ENCODE results near the gene BEX1. TPM values are rescaled to one million over a fixed set of nuclear protein-coding genes. Genes with fewer than 3 reads are reported as not detected.

The BEX1 gene
- total and polyA plus RNA-seq, 9 of the 15 experiments (the other 6 are each of a cell fraction or from before 2014, with no cell fraction given), result not detected

DNA sequence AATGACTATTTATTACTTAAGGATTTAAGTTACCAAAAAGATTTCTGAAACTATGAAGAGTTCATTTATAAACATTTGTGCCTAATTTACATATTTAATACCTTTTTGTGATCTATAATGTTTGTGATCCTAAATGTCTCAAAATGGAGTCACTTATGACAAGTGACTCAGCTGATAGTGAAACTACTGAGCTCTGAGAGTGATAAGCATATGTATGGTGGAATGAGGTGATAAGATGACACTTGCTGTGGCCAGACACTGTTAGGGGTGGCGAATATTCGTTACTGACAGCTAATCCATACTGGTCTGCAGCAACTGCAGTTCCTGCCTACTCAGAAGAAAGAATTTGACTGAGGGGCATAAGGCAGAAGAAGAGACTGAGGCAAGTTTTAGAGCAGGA is 34.5 kb upstream of the BEX1 start (continued):
- TF ChIP-seq EP300 (IDR thresholded peaks at IDR 0.05; ENCODE audit: low read length) (peak; percentile 72; the same call in 1 of the 2 replicates), IFI16 (CRISPR knock-in tag; IDR thresholded peaks at IDR 0.05) (peak; percentile 98), KHSRP (IDR thresholded peaks at IDR 0.05) (no peak), MEIS2 (IDR thresholded peaks at IDR 0.05; ENCODE audit: partially characterized antibody) (peak; percentile 48), ZNF586 (CRISPR knock-in tag; conservative IDR thresholded peaks at IDR 0.05) (peak; percentile 78; the same call in 1 of the 2 replicates), FOXA3 (CRISPR knock-in tag; conservative IDR thresholded peaks at IDR 0.05 in 1 of 2, IDR thresholded peaks at IDR 0.05 in 1 of 2) (peak in 1 of 2 experiments; percentile 60; a peak in 2 of 4 replicates), NUFIP1 (IDR thresholded peaks at IDR 0.05; ENCODE audit: partially characterized antibody) (peak; percentile 81), LCOR (CRISPR knock-in tag; IDR thresholded peaks at IDR 0.05) (no peak), HDAC8 (tag; IDR thresholded peaks at IDR 0.05) (peak; percentile 96), PTTG1 (tag; IDR thresholded peaks at IDR 0.05; ENCODE audit: low read depth) (peak; percentile 98), POLR2H (tag; IDR thresholded peaks at IDR 0.05; ENCODE audit: low read depth) (peak; percentile 70; the same call in 1 of the 2 replicates)
- TF ChIP-seq, protein P1, sequence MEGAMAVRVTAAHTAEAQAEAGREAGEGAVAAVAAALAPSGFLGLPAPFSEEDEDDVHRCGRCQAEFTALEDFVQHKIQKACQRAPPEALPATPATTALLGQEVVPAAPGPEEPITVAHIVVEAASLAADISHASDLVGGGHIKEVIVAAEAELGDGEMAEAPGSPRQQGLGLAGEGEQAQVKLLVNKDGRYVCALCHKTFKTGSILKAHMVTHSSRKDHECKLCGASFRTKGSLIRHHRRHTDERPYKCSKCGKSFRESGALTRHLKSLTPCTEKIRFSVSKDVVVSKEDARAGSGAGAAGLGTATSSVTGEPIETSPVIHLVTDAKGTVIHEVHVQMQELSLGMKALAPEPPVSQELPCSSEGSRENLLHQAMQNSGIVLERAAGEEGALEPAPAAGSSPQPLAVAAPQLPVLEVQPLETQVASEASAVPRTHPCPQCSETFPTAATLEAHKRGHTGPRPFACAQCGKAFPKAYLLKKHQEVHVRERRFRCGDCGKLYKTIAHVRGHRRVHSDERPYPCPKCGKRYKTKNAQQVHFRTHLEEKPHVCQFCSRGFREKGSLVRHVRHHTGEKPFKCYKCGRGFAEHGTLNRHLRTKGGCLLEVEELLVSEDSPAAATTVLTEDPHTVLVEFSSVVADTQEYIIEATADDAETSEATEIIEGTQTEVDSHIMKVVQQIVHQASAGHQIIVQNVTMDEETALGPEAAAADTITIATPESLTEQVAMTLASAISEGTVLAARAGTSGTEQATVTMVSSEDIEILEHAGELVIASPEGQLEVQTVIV (CRISPR knock-in tag; IDR thresholded peaks at IDR 0.05; ENCODE audit: borderline replicate concordance), result peak; percentile 31; the same call in 1 of the 2 replicates
- TF ChIP-seq, protein P2, sequence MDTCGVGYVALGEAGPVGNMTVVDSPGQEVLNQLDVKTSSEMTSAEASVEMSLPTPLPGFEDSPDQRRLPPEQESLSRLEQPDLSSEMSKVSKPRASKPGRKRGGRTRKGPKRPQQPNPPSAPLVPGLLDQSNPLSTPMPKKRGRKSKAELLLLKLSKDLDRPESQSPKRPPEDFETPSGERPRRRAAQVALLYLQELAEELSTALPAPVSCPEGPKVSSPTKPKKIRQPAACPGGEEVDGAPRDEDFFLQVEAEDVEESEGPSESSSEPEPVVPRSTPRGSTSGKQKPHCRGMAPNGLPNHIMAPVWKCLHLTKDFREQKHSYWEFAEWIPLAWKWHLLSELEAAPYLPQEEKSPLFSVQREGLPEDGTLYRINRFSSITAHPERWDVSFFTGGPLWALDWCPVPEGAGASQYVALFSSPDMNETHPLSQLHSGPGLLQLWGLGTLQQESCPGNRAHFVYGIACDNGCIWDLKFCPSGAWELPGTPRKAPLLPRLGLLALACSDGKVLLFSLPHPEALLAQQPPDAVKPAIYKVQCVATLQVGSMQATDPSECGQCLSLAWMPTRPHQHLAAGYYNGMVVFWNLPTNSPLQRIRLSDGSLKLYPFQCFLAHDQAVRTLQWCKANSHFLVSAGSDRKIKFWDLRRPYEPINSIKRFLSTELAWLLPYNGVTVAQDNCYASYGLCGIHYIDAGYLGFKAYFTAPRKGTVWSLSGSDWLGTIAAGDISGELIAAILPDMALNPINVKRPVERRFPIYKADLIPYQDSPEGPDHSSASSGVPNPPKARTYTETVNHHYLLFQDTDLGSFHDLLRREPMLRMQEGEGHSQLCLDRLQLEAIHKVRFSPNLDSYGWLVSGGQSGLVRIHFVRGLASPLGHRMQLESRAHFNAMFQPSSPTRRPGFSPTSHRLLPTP (IDR thresholded peaks at IDR 0.05; ENCODE audit: borderline replicate concordance, extremely low read depth, insufficient read length), result no peak
- TF ChIP-seq, protein P3, sequence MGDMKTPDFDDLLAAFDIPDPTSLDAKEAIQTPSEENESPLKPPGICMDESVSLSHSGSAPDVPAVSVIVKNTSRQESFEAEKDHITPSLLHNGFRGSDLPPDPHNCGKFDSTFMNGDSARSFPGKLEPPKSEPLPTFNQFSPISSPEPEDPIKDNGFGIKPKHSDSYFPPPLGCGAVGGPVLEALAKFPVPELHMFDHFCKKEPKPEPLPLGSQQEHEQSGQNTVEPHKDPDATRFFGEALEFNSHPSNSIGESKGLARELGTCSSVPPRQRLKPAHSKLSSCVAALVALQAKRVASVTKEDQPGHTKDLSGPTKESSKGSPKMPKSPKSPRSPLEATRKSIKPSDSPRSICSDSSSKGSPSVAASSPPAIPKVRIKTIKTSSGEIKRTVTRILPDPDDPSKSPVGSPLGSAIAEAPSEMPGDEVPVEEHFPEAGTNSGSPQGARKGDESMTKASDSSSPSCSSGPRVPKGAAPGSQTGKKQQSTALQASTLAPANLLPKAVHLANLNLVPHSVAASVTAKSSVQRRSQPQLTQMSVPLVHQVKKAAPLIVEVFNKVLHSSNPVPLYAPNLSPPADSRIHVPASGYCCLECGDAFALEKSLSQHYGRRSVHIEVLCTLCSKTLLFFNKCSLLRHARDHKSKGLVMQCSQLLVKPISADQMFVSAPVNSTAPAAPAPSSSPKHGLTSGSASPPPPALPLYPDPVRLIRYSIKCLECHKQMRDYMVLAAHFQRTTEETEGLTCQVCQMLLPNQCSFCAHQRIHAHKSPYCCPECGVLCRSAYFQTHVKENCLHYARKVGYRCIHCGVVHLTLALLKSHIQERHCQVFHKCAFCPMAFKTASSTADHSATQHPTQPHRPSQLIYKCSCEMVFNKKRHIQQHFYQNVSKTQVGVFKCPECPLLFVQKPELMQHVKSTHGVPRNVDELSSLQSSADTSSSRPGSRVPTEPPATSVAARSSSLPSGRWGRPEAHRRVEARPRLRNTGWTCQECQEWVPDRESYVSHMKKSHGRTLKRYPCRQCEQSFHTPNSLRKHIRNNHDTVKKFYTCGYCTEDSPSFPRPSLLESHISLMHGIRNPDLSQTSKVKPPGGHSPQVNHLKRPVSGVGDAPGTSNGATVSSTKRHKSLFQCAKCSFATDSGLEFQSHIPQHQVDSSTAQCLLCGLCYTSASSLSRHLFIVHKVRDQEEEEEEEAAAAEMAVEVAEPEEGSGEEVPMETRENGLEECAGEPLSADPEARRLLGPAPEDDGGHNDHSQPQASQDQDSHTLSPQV (IDR thresholded peaks at IDR 0.05), result peak; percentile 100
- TF ChIP-seq, protein P4, sequence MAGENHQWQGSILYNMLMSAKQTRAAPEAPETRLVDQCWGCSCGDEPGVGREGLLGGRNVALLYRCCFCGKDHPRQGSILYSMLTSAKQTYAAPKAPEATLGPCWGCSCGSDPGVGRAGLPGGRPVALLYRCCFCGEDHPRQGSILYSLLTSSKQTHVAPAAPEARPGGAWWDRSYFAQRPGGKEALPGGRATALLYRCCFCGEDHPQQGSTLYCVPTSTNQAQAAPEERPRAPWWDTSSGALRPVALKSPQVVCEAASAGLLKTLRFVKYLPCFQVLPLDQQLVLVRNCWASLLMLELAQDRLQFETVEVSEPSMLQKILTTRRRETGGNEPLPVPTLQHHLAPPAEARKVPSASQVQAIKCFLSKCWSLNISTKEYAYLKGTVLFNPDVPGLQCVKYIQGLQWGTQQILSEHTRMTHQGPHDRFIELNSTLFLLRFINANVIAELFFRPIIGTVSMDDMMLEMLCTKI (IDR thresholded peaks at IDR 0.05; ENCODE audit: partially characterized antibody), result no peak
